GM19324 (cell line): Measurements from ENCODE around the gene TCP10L.
A peak's percentile ranks its signal among the peaks of the same experiment; 100 is the strongest.
"Not testable (repeated sequence)": the region's sequence is repeated elsewhere in the genome, so short reads cannot be mapped to it uniquely, and the experiment has no call there.

Experiments used
- ATAC-seq: cut with Tn5 transposase; IDR thresholded peaks from one replicate; pipeline ENCODE4 v1.9.1; 2021; ENCODE audit warnings: mild to moderate bottlenecking, moderate library complexity; ENCODE audit not compliant: unreplicated experiment, low FRiP score

Gene TCP10L

GRCh38 chr21:32587651-32588050 is 2.3 kb upstream of the TCP10L start:
- ATAC-seq = no peak

GRCh38 chr21:32587120-32587519 is 1.8 kb upstream of the TCP10L start:
- ATAC-seq = no peak

GRCh38 chr21:32585970-32586369 is 647 bp upstream of the TCP10L start:
- ATAC-seq = no peak

GRCh38 chr21:32584472-32584871 is 851 bp downstream of the TCP10L start:
- no peak for ATAC-seq

GRCh38 chr21:32581732-32582131 is 3.6 kb downstream of the TCP10L start:
- no peak for ATAC-seq

- ATAC-seq = no peak
These were observed 4.4 kb downstream of the TCP10L start for GRCh38 chr21:32580949-32581348.

GRCh38 chr21:32578107-32578691 is 7.1 kb downstream of the TCP10L start:
- no peak for ATAC-seq

GRCh38 chr21:32576011-32576410 is 9.3 kb downstream of the TCP10L start:
- ATAC-seq = no peak

- ATAC-seq = no peak
These were observed 10.1 kb downstream of the TCP10L start for GRCh38 chr21:32574946-32575925.

GRCh38 chr21:32572574-32573420 is 12.5 kb downstream of the TCP10L start:
- no peak for ATAC-seq

GRCh38 chr21:32570456-32570855 is 14.9 kb downstream of the TCP10L start:
- no peak for ATAC-seq

- peak; percentile 82 for ATAC-seq
These were observed 15.8 kb downstream of the TCP10L start for GRCh38 chr21:32569261-32570230.

GRCh38 chr21:32567626-32568025 is 17.7 kb downstream of the TCP10L start:
- no peak for ATAC-seq

GRCh38 chr21:32566741-32567389 is 18.5 kb downstream of the TCP10L start:
- no peak for ATAC-seq

- no peak for ATAC-seq
These were observed 19.4 kb downstream of the TCP10L start for GRCh38 chr21:32565856-32566465.

GRCh38 chr21:32562915-32563314 is 22.4 kb downstream of the TCP10L start:
- no peak for ATAC-seq

- no peak for ATAC-seq
These were observed 22.9 kb downstream of the TCP10L start for GRCh38 chr21:32562426-32562825.

GRCh38 chr21:32561476-32561875 is 23.8 kb downstream of the TCP10L start:
- not testable (repeated sequence) for ATAC-seq

- no peak for ATAC-seq
These were observed 24.4 kb downstream of the TCP10L start for GRCh38 chr21:32560896-32561295.
